ENCODE results near the gene TMEM114.

DNA sequence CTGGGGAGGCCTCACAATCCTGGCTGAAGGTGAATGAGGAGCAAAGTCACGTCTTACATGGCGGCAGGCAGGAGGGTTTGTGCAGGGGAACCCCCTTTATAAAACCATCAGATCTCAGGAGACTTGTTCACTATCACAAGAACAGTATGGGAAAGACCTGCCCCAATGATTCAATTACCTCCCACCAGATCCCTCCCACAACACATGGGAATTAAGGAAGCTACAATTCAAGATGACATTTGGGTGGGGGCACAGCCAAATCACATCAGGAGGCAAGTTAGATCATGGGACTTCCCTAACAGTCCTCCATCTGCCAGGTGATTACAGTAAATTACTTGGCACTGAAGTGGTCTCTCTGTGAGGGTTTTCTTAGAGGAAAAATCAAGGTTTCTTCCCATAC is 5.3 kb downstream of the TMEM114 start:
- no peak for TF ChIP-seq EZH2 (IDR thresholded peaks at IDR 0.05; ENCODE audit: insufficient read depth, poor library complexity, severe bottlenecking)
- TF ChIP-seq EZH2phosphoT487 (IDR thresholded peaks at IDR 0.05; ENCODE audit: insufficient read depth, low read depth): no peak
